Mucosa of stomach (tissue), 1 donor: ENCODE data around the gene NRXN2.
"Not testable (repeated sequence)": the region's sequence is repeated elsewhere in the genome, so short reads cannot be mapped to it uniquely, and the experiment has no call there.

ENCODE experiments used
- H3K27me3 ChIP-seq: one replicate; pipeline ENCODE4 v1.7.0; 2013; ENCODE audit warnings: mild to moderate bottlenecking, low read length; ENCODE audit not compliant: control insufficient read depth, insufficient read depth
- H3K36me3 ChIP-seq: one replicate; pipeline ENCODE4 v1.7.0; 2013; ENCODE audit warnings: low read length; ENCODE audit not compliant: control insufficient read depth, insufficient read depth
- H3K4me1 ChIP-seq: one replicate; pipeline ENCODE4 v1.7.0; 2013; ENCODE audit warnings: mild to moderate bottlenecking, low read length; ENCODE audit not compliant: control insufficient read depth, insufficient read depth
- H3K4me3 ChIP-seq: one replicate; pipeline ENCODE4 v1.7.0; 2013; ENCODE audit warnings: low read length
- H3K9ac ChIP-seq: one replicate; pipeline ENCODE4 v1.7.0; 2013; ENCODE audit warnings: mild to moderate bottlenecking, low read length, moderate library complexity
- H3K9me3 ChIP-seq: one replicate; pipeline ENCODE4 v1.7.0; 2013; ENCODE audit warnings: mild to moderate bottlenecking, low read length, moderate library complexity; ENCODE audit not compliant: control insufficient read depth
- donor health status: Pancreatic carcinoma.

NRXN2 gene

GRCh38 chr11:64564947-64565889, 157.8 kb downstream of the NRXN2 start:
- Histone ChIP-seq H3K27me3 (no peaks in the 10 kb centered on the region), H3K9ac (no peak overlapping the region), H3K4me3 (no peak overlapping the region), H3K9me3 (no peaks in the 10 kb centered on the region), H3K4me1 (no peaks in the 10 kb centered on the region), H3K36me3 (no peaks in the 10 kb centered on the region)

DNA sequence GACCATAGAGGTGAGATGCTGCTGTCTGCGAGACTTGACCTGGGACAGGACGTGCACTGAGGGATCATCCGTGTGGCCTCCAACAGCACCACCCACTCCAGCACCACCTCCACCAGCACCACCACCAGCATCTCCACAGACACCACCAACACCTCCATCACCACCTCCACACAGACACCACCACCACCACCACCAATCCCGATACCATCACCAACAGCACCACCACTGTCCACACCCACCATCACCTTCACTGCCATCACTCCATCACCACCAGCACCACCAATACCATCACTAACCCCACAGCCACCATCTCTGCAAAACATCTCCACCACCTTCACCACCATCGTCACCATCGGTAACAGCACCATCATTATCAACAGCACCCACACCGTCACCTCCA, 158.6 kb downstream of the NRXN2 start:
- no peaks in the 10 kb centered on the region for H3K9me3 ChIP-seq
- H3K27me3 ChIP-seq: peaks cover 6% of the 10 kb centered on the region
- no peak overlapping the region for H3K9ac ChIP-seq
- H3K4me1 ChIP-seq: no peaks in the 10 kb centered on the region
- no peak overlapping the region for H3K4me3 ChIP-seq
- no peaks in the 10 kb centered on the region for H3K36me3 ChIP-seq

DNA sequence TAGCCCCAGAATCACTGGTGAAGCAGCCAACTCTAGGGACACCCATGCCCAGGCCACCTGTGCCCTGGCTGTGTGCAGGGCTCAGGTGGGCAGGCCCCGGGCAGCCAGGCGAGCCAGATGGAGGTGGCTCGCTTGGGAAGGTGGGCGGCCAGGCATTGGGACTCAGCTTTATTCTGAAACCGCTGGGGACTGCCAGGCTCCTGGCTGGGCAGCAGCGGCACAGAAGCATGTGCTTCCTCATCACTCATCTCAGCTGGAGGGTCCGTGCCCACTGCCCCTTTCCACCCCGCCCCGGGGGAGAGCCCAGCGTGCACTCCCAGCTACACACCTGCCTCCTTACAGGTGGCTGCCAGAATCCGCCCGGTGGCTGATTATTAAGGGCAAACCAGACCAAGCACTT, 159.0 kb downstream of the NRXN2 start:
- Histone ChIP-seq H3K9me3 (no peaks in the 10 kb centered on the region), H3K9ac (no peak overlapping the region), H3K36me3 (no peaks in the 10 kb centered on the region), H3K4me1 (no peaks in the 10 kb centered on the region), H3K27me3 (peaks cover 6% of the 10 kb centered on the region), H3K4me3 (no peak overlapping the region)

DNA sequence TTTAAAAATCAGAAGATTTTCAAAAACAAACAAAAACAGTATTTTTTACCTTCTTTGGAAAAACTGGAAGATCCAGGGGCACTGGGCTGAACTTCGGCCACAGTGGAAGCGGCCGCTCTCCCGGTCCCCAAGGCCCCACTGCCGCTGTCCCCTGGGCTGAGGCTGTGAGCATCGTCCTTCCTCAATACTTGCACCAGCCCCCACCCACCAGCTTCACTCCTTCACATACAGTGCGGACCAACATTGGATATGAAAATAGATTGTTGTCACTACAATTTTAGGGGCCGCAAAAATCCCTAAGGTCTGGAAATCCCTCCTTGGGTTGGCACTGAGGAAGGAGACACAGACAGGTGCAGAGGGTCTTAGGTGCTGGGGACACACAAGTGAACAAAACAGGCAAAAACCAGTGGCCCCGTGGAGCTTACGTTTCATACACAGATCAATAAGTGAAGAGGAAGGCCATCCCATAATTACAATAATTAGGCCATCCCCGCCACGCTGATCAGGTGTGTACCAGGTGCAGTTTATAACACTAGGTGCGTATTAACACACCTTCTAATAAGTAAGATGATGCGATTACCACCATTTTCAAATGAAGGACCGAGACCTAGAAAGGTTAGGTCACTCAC, 160.2 kb downstream of the NRXN2 start:
- H3K4me3 ChIP-seq: no peak overlapping the region
- H3K9me3 ChIP-seq: no peaks in the 10 kb centered on the region
- peaks cover 6% of the 10 kb centered on the region for H3K27me3 ChIP-seq
- H3K36me3 ChIP-seq: no peaks in the 10 kb centered on the region
- H3K9ac ChIP-seq: no peak overlapping the region
- H3K4me1 ChIP-seq: no peaks in the 10 kb centered on the region

GRCh38 chr11:64561984-64562722, 160.8 kb downstream of the NRXN2 start:
- no peaks in the 10 kb centered on the region for H3K4me1 ChIP-seq
- H3K9me3 ChIP-seq: no peaks in the 10 kb centered on the region
- no peaks in the 10 kb centered on the region for H3K36me3 ChIP-seq
- no peak overlapping the region for H3K4me3 ChIP-seq
- peaks cover 6% of the 10 kb centered on the region for H3K27me3 ChIP-seq
- H3K9ac ChIP-seq: no peak overlapping the region

GRCh38 chr11:64561429-64561828, 161.6 kb downstream of the NRXN2 start:
- not testable (repeated sequence) for H3K9ac ChIP-seq, H3K4me1 ChIP-seq, H3K4me3 ChIP-seq, H3K36me3 ChIP-seq, H3K9me3 ChIP-seq, H3K27me3 ChIP-seq

- no peak overlapping the region for H3K4me3 ChIP-seq
- H3K4me1 ChIP-seq: no peaks in the 10 kb centered on the region
- peaks cover 6% of the 10 kb centered on the region for H3K27me3 ChIP-seq
- H3K36me3 ChIP-seq: no peaks in the 10 kb centered on the region
- no peaks in the 10 kb centered on the region for H3K9me3 ChIP-seq
- H3K9ac ChIP-seq: no peak overlapping the region
These were observed 162.1 kb downstream of the NRXN2 start for GRCh38 chr11:64560941-64561340.

- no peaks in the 10 kb centered on the region for H3K4me1 ChIP-seq
- H3K36me3 ChIP-seq: no peaks in the 10 kb centered on the region
- no peak overlapping the region for H3K9ac ChIP-seq
- H3K9me3 ChIP-seq: no peaks in the 10 kb centered on the region
- H3K27me3 ChIP-seq: peaks cover 6% of the 10 kb centered on the region
- H3K4me3 ChIP-seq: no peak overlapping the region
These were observed 162.7 kb downstream of the NRXN2 start for GRCh38 chr11:64560139-64560771.

DNA sequence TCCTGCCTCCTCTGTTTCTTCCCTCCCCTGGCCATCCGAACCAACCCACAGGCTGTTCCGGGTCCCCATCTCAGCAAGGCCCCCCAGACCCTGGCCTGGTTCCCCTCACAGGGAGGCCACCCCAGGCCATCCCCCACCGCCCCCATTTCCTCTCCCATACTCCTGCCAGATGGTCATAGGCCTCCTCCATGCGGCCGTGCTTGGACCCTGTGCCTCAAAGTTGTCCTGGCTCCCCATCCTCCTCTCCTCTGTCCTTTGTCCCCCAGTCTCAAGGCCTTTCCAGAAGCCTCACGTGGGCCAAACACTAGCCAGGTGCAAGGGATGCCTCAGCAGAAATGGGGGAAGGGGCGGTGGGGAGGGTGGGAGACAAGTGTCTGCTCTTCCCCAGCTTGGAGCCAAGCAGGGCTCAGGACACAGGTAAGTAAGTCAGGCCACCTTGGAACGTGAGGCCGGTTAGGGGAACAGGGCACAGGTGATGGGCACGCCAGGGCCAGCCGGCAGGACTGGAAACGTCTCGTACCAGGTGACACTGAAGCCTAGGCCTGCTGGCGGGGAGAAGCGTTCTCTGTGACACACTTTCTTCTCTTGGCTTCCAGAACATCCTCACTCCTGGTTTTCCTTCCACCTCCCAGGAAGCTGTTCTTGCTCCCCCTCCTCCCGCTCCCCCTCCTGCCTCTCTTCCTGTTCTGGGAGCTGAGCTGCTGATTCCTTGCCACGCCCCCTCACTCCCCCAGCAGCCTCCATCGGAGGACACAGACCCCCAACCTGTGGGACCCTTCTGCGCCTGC, 163.5 kb downstream of the NRXN2 start:
- no peaks in the 10 kb centered on the region for H3K9me3 ChIP-seq
- peaks cover 6% of the 10 kb centered on the region for H3K27me3 ChIP-seq
- no peak overlapping the region for H3K9ac ChIP-seq
- no peak overlapping the region for H3K4me3 ChIP-seq
- H3K4me1 ChIP-seq: no peaks in the 10 kb centered on the region
- no peaks in the 10 kb centered on the region for H3K36me3 ChIP-seq

- Histone ChIP-seq H3K36me3 (no peaks in the 10 kb centered on the region), H3K4me3 (no peak overlapping the region), H3K27me3 (peaks cover 6% of the 10 kb centered on the region), H3K4me1 (no peaks in the 10 kb centered on the region), H3K9ac (no peak overlapping the region), H3K9me3 (no peaks in the 10 kb centered on the region)
These were observed 164.1 kb downstream of the NRXN2 start for GRCh38 chr11:64558869-64559268.

DNA sequence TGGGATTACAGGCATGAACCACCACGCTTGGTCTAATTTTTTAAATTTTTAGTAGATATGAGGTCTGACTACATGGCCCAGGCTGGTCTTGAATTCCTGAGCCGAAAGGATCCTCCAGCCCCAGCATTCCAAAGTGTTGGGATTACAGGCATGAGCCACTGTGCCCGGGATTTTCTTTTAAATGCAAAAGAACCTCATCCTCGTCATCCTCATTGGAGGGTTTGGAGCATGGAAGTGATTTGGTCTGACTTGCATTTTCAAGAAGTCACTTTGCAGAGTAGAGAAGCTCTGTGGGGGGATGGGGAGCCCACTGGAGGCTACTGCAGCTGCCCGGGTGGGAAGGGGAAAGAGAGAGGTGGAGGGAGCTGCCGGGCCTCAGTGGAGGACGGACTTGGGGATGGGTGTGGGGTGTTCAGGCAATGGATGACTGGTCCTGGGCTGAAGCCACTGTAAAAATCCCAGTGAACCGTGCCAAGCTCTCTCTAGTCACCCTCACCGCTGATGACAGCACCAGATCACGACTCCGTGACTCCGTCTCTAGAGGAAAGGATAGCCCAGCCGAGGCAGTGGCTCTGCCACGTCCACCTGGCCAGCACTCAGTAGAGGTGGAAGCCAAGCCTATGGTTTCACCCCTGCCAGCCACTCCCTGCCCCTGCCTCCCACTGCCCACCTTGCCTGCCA, 164.8 kb downstream of the NRXN2 start:
- Histone ChIP-seq H3K36me3 (no peaks in the 10 kb centered on the region), H3K4me3 (no peak overlapping the region), H3K9me3 (no peaks in the 10 kb centered on the region)

More for the DNA sequence above, 164.8 kb downstream of the NRXN2 start:
- Histone ChIP-seq H3K9ac (no peak overlapping the region), H3K4me1 (no peaks in the 10 kb centered on the region), H3K27me3 (peaks cover 6% of the 10 kb centered on the region)
